DOHH2 (cell line): ENCODE measurements around the gene DCLK2.

Experiments
- H3F3A ChIP-seq: fragments of 200-600 bp; sonication (generic), shearing (Covaris generic); 2 replicates; pipeline ENCODE4 v1.6.0; 2016; ENCODE audit warnings: antibody characterized with exemption, mild to moderate bottlenecking; ENCODE audit not compliant: control insufficient read depth, insufficient read depth
- H3K27ac ChIP-seq: fragments of 200-600 bp; sonication (generic); 2 replicates; pipeline ENCODE4 v1.5.1; 2014; ENCODE audit warnings: low read depth, mild to moderate bottlenecking, low read length, moderate library complexity
- H3K27me3 ChIP-seq: fragments of 200-600 bp; sonication (generic); 2 replicates; pipeline ENCODE4 v1.6.1; 2014; ENCODE audit warnings: mild to moderate bottlenecking, low read length, mixed read lengths; ENCODE audit not compliant: control insufficient read depth
- H3K36me3 ChIP-seq: fragments of 200-600 bp; sonication (generic); 2 replicates; pipeline ENCODE4 v1.6.1; 2014; ENCODE audit warnings: mild to moderate bottlenecking, low read length, moderate library complexity, mixed read lengths; ENCODE audit not compliant: control insufficient read depth
- H3K4me1 ChIP-seq: fragments of 200-600 bp; sonication (generic); 2 replicates; pipeline ENCODE4 v1.6.1; 2014; ENCODE audit warnings: mild to moderate bottlenecking, low read length, mixed read lengths; ENCODE audit not compliant: control insufficient read depth
- H3K4me2 ChIP-seq: fragments of 200-600 bp; sonication (generic); 2 replicates; pipeline ENCODE4 v1.6.0; 2014; ENCODE audit warnings: mild to moderate bottlenecking, low read length, moderate library complexity
- H3K4me3 ChIP-seq: fragments of 200-600 bp; sonication (generic); 2 replicates; pipeline ENCODE4 v1.5.1; 2014; ENCODE audit warnings: mild to moderate bottlenecking, low read length, mixed read lengths
- H3K79me2 ChIP-seq: fragments of 200-600 bp; sonication (generic); 2 replicates; pipeline ENCODE4 v1.6.1; 2014; ENCODE audit warnings: mild to moderate bottlenecking, low read length, mixed read lengths; ENCODE audit not compliant: control insufficient read depth
- H3K9me2 ChIP-seq: fragments of 200-600 bp; sonication (generic); replicated peaks from 2 replicates; pipeline ENCODE4 v1.6.1; 2014; ENCODE audit warnings: mild to moderate bottlenecking, low read length, mixed read lengths; ENCODE audit not compliant: control insufficient read depth
- H3K9me3 ChIP-seq: fragments of 200-600 bp; sonication (generic); 2 replicates; pipeline ENCODE4 v1.6.1; 2014; ENCODE audit warnings: antibody characterized with exemption, low read length, mixed read lengths; ENCODE audit not compliant: control insufficient read depth, insufficient read depth
- H4K20me1 ChIP-seq: fragments of 200-600 bp; sonication (generic); 2 replicates; pipeline ENCODE4 v1.6.0; 2014; ENCODE audit warnings: low read depth, mild to moderate bottlenecking, antibody characterized with exemption, low read length, moderate library complexity; ENCODE audit not compliant: control insufficient read depth, insufficient read depth
- EZH2phosphoT487 ChIP-seq: fragments of 200-600 bp; sonication (generic); IDR thresholded peaks from 2 replicates; pipeline ENCODE4 v1.6.1; 2017; ENCODE audit warnings: borderline replicate concordance, mild to moderate bottlenecking, antibody characterized with exemption, low read length, moderate library complexity, mixed read lengths
- TF ChIP-seq, protein P1 (sequence below): fragments of 200-600 bp; sonication (generic); IDR thresholded peaks from one replicate; pipeline ENCODE4 v1.5.1; 2014; ENCODE audit warnings: antibody characterized with exemption, mild to moderate bottlenecking, low read depth, low read length; ENCODE audit not compliant: poor library complexity, severe bottlenecking

DCLK2 gene

DNA sequence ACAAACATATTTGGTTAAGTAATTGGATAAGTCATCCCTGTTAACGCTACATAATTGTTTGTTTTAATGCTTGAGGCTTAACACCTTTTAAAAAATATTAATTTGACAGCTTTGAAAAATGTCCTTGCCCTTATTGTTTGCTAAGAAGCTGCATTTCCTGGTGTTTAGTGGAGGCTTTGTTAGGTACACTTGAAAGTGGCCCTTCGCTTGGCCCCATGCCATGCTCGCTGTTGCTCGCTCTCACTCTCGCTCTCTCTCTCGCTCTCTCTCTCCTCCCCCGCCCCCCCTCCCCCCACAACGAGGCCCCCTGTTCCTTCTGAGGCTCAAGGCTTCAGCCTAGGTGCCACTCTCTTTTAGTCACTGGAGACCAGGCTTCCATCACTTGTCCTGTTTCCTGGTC is 139.6 kb downstream of the DCLK2 start:
- TF ChIP-seq, protein P1, sequence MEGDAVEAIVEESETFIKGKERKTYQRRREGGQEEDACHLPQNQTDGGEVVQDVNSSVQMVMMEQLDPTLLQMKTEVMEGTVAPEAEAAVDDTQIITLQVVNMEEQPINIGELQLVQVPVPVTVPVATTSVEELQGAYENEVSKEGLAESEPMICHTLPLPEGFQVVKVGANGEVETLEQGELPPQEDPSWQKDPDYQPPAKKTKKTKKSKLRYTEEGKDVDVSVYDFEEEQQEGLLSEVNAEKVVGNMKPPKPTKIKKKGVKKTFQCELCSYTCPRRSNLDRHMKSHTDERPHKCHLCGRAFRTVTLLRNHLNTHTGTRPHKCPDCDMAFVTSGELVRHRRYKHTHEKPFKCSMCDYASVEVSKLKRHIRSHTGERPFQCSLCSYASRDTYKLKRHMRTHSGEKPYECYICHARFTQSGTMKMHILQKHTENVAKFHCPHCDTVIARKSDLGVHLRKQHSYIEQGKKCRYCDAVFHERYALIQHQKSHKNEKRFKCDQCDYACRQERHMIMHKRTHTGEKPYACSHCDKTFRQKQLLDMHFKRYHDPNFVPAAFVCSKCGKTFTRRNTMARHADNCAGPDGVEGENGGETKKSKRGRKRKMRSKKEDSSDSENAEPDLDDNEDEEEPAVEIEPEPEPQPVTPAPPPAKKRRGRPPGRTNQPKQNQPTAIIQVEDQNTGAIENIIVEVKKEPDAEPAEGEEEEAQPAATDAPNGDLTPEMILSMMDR = no peak
- no peak for TF ChIP-seq EZH2phosphoT487
- no peaks in the 10 kb centered on the region for H3K79me2 ChIP-seq
- H3K27ac ChIP-seq = no peak overlapping the region

DNA sequence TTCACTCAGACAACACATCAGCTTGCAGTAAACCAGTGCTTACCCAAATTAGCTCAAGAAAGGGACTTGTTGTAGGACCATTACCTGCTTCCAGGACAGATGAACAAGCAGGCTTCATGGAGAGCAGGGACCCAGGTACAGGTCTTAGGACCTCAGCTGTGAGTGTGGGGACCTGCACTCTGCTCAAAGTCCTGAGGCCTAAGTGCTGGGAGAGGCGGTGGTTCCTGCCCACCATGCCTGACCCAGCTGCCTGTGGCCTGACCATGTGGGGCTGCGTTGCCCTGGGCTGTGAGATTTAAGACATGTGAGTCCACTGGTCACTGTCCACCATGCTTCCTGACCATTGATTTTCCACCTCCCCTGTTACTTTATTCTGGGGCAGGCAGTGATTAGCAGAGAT is 140.2 kb downstream of the DCLK2 start:
- H3K9me2 ChIP-seq = no peaks in the 10 kb centered on the region
- no peak overlapping the region for H3K27ac ChIP-seq
- no peaks in the 10 kb centered on the region for H3K27me3 ChIP-seq
- no peak for TF ChIP-seq EZH2phosphoT487
- TF ChIP-seq, protein P1 = no peak
- no peaks in the 10 kb centered on the region for H3K4me1 ChIP-seq
- no peaks in the 10 kb centered on the region for H3K79me2 ChIP-seq
- no peaks in the 10 kb centered on the region for H3F3A ChIP-seq
- H3K36me3 ChIP-seq = no peaks in the 10 kb centered on the region
- H3K9me3 ChIP-seq = no peaks in the 10 kb centered on the region
- H3K4me3 ChIP-seq = no peak overlapping the region
- H3K4me2 ChIP-seq = no peak overlapping the region
- H4K20me1 ChIP-seq = no peaks in the 10 kb centered on the region

More for the DNA sequence above, 139.6 kb downstream of the DCLK2 start:
- Histone ChIP-seq H3K27me3 (peaks cover 4% of the 10 kb centered on the region; the same call in 1 of the 2 replicates), H3K9me3 (no peaks in the 10 kb centered on the region), H3F3A (no peaks in the 10 kb centered on the region), H4K20me1 (no peaks in the 10 kb centered on the region), H3K4me1 (no peaks in the 10 kb centered on the region), H3K36me3 (no peaks in the 10 kb centered on the region), H3K4me3 (no peak overlapping the region), H3K9me2 (no peaks in the 10 kb centered on the region), H3K4me2 (no peak overlapping the region)

DNA sequence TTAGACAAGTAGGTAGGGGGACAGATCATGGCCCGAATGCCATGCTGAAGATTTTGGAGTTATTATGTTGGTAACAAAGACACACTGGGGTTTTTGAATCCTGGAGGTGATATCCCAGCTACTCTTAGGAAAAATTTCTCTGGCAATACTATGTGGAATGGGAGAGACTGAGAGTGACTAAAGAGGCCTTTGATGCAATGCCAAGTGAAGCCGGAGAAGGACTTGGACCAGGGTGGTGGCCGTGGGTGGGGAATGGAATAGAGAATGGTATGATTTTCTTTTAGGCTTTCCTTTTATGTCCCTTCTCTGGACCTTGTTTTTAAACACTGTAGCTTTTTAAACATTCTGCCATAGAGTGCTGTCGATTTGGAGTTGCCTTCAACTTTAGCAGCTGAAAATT is 141.6 kb downstream of the DCLK2 start:
- Histone ChIP-seq H3F3A (no peaks in the 10 kb centered on the region), H3K4me3 (no peak overlapping the region), H3K4me2 (no peak overlapping the region), H4K20me1 (no peaks in the 10 kb centered on the region), H3K4me1 (no peaks in the 10 kb centered on the region), H3K9me2 (no peaks in the 10 kb centered on the region), H3K79me2 (no peaks in the 10 kb centered on the region), H3K27ac (no peak overlapping the region), H3K36me3 (no peaks in the 10 kb centered on the region), H3K27me3 (no peaks in the 10 kb centered on the region), H3K9me3 (no peaks in the 10 kb centered on the region)
- no peak for TF ChIP-seq EZH2phosphoT487
- TF ChIP-seq, protein P1 = no peak
